Mucosa of descending colon (tissue), 3 donors: ENCODE measurements around the gene OR51G2. TPM values are rescaled to one million over a fixed set of nuclear protein-coding genes. Genes with fewer than 3 reads are reported as not detected.
"Not testable (repeated sequence)": the region's sequence is repeated elsewhere in the genome, so short reads cannot be mapped to it uniquely, and the experiment has no call there.

Experiments
- ATAC-seq: fragments of 200-7000 bp; cut with Tn5 transposase; one replicate; pipeline ENCODE4 v1.9.1; 2020; ENCODE audit warnings: mild to moderate bottlenecking, moderate library complexity
- DNase-seq, 3 donors: peaks; one replicate each; pipeline ENCODE4 v3.0.0-alpha.2; 2020
- H3K36me3 ChIP-seq: fragments of 200-600 bp; one replicate; pipeline ENCODE4 v1.8.0; 2021; ENCODE audit warnings: low read depth, mild to moderate bottlenecking
- H3K4me1 ChIP-seq: fragments of 200-600 bp; one replicate; pipeline ENCODE4 v1.8.0; 2021; ENCODE audit warnings: low read depth, mild to moderate bottlenecking
- H3K4me3 ChIP-seq: fragments of 200-600 bp; one replicate; pipeline ENCODE4 v1.8.0; 2021; ENCODE audit warnings: mild to moderate bottlenecking
- H3K9me3 ChIP-seq: fragments of 200-600 bp; one replicate; pipeline ENCODE4 v1.8.0; 2021; ENCODE audit warnings: mild to moderate bottlenecking
- CTCF ChIP-seq: fragments of 200-600 bp; IDR thresholded peaks from one replicate; pipeline ENCODE4 v1.8.0; 2022; ENCODE audit warnings: antibody characterized with exemption, mild to moderate bottlenecking
- intact Hi-C, 2 donors: fragments of 100-400 bp; cut with DNase I in 1 of 2; cut with micrococcal nuclease in 1 of 2; formaldehyde crosslinking; loops; one replicate each; pipeline versions ENCODE4 v1.11.0 to v1.11.1; 2022; cut with DNase I, micrococcal nuclease
- long read RNA-seq, 2 donors: library from polyadenylated mRNA; unstranded; transcript quantifications; one replicate each; pipeline ENCODE4 v2.0.0, GENCODE V29; 2019 to 2021
- total RNA-seq, 3 donors: library from RNA; stranded (reverse); fragmentation: NEBNext Ultra II Directional in 2 of 3; extraction: Animal tissue kit (Norgen Biotek cat#: 25700) in 2 of 3; gene quantifications; one replicate each; pipeline versions ENCODE4 v1.2.1 to v1.2.4, GENCODE V29; 2021 to 2023
- donor health status: DM: no; HTN: no; CAD: no; lungs with moderate emphysema.
- donor health status: DM: no; HTN: no; CAD: no.
- donor health status: DM: no; HTN: yes; CAD: no.

The OR51G2 gene
- not detected for total RNA-seq
- long read RNA-seq, donor 1, result 0 reads
- long read RNA-seq, donor 2, result 0 reads

GRCh38 chr11:4919250-4919649, at the start of gene OR51G2:
TSS of gene OR51G2 (minus strand) at chr11:4919350. CDS start at chr11:4915663, 3,687 bp downstream.
- H3K9me3 ChIP-seq, result no peaks in the 10 kb centered on the region
- TF ChIP-seq CTCF, result no peak
- intact Hi-C loops, result no loop called here
- no peak for DNase-seq
- no peak for ATAC-seq
- no peak within 1 kb of the TSS for H3K4me3 ChIP-seq
- no peaks in the 10 kb centered on the region for H3K36me3 ChIP-seq
- H3K4me1 ChIP-seq, result no peaks in the 10 kb centered on the region

GRCh38 chr11:4962816-4963215, 43.7 kb upstream of the OR51G2 start:
- no peak for ATAC-seq
- DNase-seq, result no peak
- H3K4me1 ChIP-seq, result no peaks in the 10 kb centered on the region
- TF ChIP-seq CTCF, result no peak
- H3K36me3 ChIP-seq, result no peaks in the 10 kb centered on the region
- intact Hi-C loops, result no loop called here
- no peaks in the 10 kb centered on the region for H3K9me3 ChIP-seq
- H3K4me3 ChIP-seq, result no peak overlapping the region

- H3K36me3 ChIP-seq, result no peaks in the 10 kb centered on the region
- no peak overlapping the region for H3K4me3 ChIP-seq
- ATAC-seq, result no peak
- H3K4me1 ChIP-seq, result no peaks in the 10 kb centered on the region
- intact Hi-C loops, result no loop called here
- TF ChIP-seq CTCF, result no peak
- DNase-seq, result no peak
- no peaks in the 10 kb centered on the region for H3K9me3 ChIP-seq
Observed at GRCh38 chr11:4960877-4961276, 41.7 kb upstream of the OR51G2 start.

- intact Hi-C loops, result no loop called here
- Histone ChIP-seq H3K9me3 (no peaks in the 10 kb centered on the region), H3K4me3 (no peak overlapping the region), H3K36me3 (no peaks in the 10 kb centered on the region), H3K4me1 (no peaks in the 10 kb centered on the region)
- ATAC-seq (no peak), DNase-seq (no peak)
- no peak for TF ChIP-seq CTCF
Observed at GRCh38 chr11:4957396-4957795, 38.2 kb upstream of the OR51G2 start.

GRCh38 chr11:4955613-4956012, 36.5 kb upstream of the OR51G2 start, which contains the start of gene OR51A2:
TSS of gene OR51A2 (minus strand) at chr11:4955713. CDS start at chr11:4955713, 0 bp downstream.
- not testable (repeated sequence) for H3K9me3 ChIP-seq, ATAC-seq

GRCh38 chr11:4947505-4947904, 28.4 kb upstream of the OR51G2 start, which contains the start of gene OR51A4:
TSS of gene OR51A4 (minus strand) at chr11:4947605. CDS start at chr11:4947100, 505 bp downstream.
- no peaks in the 10 kb centered on the region for H3K36me3 ChIP-seq
- no peak for DNase-seq
- H3K4me3 ChIP-seq, result no peak within 1 kb of the TSS
- no peaks in the 10 kb centered on the region for H3K4me1 ChIP-seq
- TF ChIP-seq CTCF, result no peak
- H3K9me3 ChIP-seq, result no peaks in the 10 kb centered on the region
- intact Hi-C loops, result no loop called here
- no peak for ATAC-seq

More at GRCh38 chr11:4955613-4956012, 36.5 kb upstream of the OR51G2 start, which contains the start of gene OR51A2:
- DNase-seq, intact Hi-C loops, H3K4me1 ChIP-seq, H3K4me3 ChIP-seq, H3K36me3 ChIP-seq: not testable (repeated sequence)
